GM18951 (cell line): ENCODE measurements around the gene EYS.

Experiments used
- POLR2A ChIP-seq: IDR thresholded peaks from 4 replicates; pipeline ENCODE4 v1.6.1; 2011; ENCODE audit warnings: mild to moderate bottlenecking; ENCODE audit not compliant: insufficient read length, insufficient read depth; ENCODE audit errors: extremely low read depth
- in situ Hi-C: fragments of 300-500 bp; cut with MboI; formaldehyde crosslinking; loops from one replicate; pipeline ENCODE4 v1.12.0; 2022; ENCODE audit warnings: low sequenced_read_pairs, mixed read lengths, inconsistent platforms; ENCODE audit not compliant: unreplicated experiment

EYS gene

DNA sequence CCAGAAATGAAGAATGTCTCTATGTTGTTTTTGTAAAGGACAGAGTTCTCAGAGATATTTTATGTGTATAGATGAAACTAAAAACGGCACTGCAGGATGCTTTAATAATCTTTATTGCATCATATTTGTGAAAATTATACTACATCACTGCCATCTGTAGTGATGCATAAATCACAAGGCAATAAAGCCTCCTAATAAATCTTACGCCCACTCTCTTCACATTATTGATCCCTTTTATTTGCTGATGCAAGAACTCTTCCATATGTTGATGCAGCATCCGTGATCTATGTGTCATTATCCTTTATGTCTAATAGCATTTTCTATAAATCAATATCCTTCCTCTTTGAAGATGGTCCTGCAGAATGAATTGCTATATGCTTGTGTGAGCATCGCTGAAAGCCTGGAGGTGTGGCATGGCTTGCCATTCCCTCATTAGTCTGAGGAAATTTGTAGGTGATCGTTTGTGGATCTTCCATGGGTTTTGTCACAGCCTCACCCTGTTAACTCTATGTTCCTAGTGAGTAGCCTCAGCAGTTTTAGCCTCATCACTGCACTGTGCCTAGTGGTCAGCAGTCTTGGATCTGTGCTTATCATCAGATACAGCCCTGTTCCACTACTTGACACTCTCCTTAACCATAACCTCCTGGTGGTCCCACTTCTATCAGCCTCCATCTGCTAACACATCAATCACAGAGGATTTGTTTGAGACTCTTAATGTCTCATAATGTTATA is 983.5 kb downstream of the EYS start:
- no peak for TF ChIP-seq POLR2A
- in situ Hi-C loops = no loop called here

GRCh38 chr6:64721865-64722264 is 985.2 kb downstream of the EYS start:
- in situ Hi-C loops = no loop called here
- no peak for TF ChIP-seq POLR2A

- TF ChIP-seq POLR2A = no peak
- in situ Hi-C loops = no loop called here
Measured at GRCh38 chr6:64717281-64717680, 989.7 kb downstream of the EYS start.

DNA sequence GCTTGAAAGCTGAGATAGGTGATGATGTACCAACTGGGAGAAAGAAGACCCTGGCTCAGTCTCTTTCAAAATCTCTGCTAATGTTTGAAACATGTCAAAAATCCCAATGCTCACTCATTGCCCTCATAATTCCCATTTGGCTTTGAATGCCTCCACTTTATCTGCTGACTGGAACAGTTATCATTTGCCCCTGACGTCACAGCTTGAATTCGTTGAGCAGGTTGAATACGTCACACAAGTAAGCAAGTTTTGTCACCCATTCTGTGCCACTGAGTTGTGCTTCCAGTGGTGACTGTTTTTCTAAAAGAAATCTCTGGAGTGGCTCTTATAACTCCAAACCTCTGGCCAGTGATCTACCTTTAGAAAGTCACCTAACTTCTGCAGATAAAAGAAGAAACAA is 991.4 kb downstream of the EYS start:
- TF ChIP-seq POLR2A = no peak
- in situ Hi-C loops = no loop called here

GRCh38 chr6:64714073-64714472 is 993.0 kb downstream of the EYS start:
- TF ChIP-seq POLR2A = no peak
- in situ Hi-C loops = no loop called here

GRCh38 chr6:64713175-64713574 is 993.9 kb downstream of the EYS start:
- no peak for TF ChIP-seq POLR2A
- in situ Hi-C loops = no loop called here

GRCh38 chr6:64712606-64713005 is 994.4 kb downstream of the EYS start:
- TF ChIP-seq POLR2A = no peak
- in situ Hi-C loops = no loop called here

DNA sequence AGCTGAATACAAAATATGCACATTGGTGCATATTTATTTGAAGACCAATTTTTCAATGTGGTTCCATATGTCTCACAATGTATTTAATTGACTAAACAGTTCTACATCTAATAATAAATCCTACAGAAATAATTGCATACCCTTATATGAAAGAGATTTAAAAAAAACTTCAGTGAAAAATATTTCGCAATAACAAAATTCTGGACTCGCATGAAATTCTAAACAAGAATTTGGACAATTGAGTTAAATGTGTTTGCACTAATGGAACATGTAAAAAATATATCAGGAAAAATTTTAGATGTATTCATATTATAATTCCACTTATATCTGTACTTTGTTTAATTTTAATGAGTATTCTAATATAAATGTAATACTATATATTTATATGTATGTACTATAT is 1003.1 kb downstream of the EYS start:
- TF ChIP-seq POLR2A = no peak
- in situ Hi-C loops = no loop called here

DNA sequence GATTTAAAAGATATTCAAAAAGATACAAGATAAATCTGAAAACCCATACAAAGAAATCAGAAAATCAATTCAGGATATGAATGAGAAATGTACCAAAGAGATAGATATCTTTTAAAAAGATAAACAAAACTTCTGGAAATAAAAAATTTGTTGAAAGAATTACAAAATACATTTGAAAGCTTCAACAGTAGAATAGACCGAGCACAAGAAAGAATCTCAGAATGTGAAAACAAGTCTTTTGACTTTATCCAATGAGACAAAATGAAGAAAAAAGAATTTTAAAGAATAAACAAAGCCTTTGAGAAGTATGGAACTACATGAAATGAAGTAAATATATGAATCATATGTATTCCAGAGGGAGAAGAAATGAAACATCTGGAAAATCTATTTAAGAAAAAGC is 1011.0 kb downstream of the EYS start:
- TF ChIP-seq POLR2A = no peak
- in situ Hi-C loops = no loop called here

- in situ Hi-C loops = no loop called here
Measured at GRCh38 chr6:64694356-64694755, 1012.7 kb downstream of the EYS start.

DNA sequence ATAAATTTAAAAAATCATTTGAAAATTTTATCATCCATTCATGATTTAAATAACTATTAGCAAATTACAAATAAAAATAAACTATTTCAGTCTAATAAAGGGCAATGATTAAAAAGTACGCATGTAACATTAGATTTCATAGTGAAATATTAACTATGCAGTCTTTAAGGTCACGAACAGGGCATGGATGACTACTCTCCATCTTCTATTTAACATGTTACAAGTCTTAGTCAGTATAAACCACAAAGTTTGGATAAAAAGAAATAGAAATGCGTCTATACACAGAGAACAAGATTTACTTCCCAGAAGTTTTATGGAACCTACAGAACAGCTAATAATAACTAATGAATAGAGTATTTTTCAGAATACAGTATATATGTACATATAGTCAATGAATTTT is 1016.0 kb downstream of the EYS start:
- in situ Hi-C loops = no loop called here
- TF ChIP-seq POLR2A = no peak

More at GRCh38 chr6:64694356-64694755, 1012.7 kb downstream of the EYS start:
- TF ChIP-seq POLR2A = no peak

DNA sequence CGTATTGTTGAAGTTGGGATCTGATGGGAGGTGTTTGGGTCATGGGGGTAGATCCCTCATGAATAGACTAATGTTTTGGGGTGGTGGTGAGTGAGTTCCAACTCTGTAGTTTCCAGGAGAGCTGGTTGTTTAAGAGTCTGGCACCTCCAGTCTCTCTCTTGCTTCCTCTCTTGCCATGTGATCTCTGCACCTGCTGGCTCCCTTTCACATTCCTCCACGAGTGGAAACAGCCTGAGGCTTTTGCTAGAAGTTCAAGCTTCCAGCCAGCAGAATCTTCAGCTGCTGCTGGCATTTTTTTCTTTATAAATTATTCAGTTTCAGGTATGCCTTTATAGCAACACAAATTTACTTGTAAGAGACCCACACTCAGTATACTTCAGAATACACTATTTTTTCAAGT is 1021.6 kb downstream of the EYS start:
- in situ Hi-C loops = no loop called here
- TF ChIP-seq POLR2A = no peak

GRCh38 chr6:64683682-64684081 is 1023.3 kb downstream of the EYS start:
- in situ Hi-C loops = no loop called here
- no peak for TF ChIP-seq POLR2A

DNA sequence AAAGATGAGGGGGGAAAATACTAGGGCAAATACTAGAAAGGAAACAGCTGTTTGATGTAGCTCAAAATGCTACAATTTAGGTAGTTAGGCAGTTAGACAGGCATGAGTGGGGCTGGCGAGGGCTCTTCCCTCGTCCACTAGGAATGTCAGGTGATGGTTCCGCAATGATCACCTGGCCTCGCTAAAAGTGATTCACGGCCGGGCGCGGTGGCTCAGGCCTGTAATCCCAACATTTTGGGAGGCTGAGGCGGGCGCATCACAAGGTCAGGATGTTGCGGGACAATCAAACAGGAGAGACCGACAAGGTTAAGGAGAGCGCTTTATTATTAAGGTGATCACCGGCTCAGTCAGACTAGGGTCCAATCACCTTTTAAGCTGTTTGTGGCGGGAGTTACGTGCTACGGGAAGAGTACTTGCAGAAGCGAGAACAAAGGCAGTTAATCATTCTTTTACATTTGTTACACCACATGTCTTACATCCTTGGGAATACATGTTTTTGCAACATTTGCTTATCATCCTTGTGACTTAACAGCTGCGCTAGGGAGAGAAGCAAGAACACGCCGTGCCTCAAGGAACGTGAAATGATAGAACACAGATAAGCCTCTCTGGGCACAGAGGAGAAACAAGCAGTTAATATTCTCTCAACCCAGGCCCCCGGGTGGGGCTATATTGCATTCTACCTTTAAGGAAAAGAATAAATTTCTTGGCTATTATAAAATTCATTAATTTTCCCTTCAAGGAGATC is 1025.4 kb downstream of the EYS start:
- in situ Hi-C loops = no loop called here
- TF ChIP-seq POLR2A = no peak
